ENCODE measurements around the gene APOE.
"Not testable (repeated sequence)": the region's sequence is repeated elsewhere in the genome, so short reads cannot be mapped to it uniquely, and the experiment has no call there.

Gene APOE

DNA sequence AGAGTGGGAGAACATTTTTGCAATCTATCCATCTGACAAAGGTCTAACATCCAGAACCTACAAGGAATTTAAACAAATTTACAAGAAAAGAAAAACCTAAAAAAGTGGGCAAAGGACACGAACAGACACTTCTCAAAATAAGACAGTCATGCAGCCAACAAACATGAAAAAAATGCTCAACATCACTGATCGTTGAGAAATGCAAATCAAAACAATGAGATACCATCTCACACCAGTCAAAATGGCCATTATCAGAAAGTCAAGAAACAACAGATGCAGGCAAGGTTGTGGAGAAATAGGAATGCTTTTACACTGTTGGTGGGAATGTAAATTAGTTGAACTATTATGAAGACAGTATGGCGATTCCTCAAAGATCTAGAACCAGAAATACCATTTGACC lies 44.0 kb upstream of the APOE start:
- ATAC-seq, result not testable (repeated sequence)
- TF ChIP-seq TCF4 (CRISPR knock-in tag; IDR thresholded peaks at IDR 0.05; ENCODE audit: borderline replicate concordance), result 0 out of 2 replicates have a peak, but pooled peaks have one; percentile 48

DNA sequence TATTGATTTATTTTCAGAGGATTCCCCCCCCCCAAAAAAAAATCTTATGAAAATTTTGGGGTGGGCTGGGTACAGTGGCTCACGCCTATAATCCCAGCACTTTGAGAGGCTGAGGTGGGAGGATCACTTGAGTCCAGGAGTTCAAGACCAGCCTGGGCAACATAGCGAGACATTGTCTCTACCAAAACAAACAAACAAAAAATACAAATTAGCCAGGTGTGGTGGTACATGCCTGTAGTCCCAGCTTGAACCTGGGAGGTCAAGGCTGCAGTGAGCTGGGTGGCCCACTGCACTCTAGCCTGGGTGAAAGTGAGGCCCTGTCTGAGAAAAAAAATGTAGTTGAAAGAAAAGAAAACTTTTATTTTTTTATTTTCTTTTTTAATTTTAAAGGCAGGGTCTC lies 41.6 kb upstream of the APOE start:
- TF ChIP-seq ZFP3 (CRISPR knock-in tag; IDR thresholded peaks at IDR 0.05) (no peak), TOX (CRISPR knock-in tag; IDR thresholded peaks at IDR 0.05; ENCODE audit: borderline replicate concordance) (no peak), BACH2 (CRISPR knock-in tag; IDR thresholded peaks at IDR 0.05; ENCODE audit: borderline replicate concordance) (no peak), RARB (CRISPR knock-in tag; IDR thresholded peaks at IDR 0.05) (no peak), TCF4 (CRISPR knock-in tag; IDR thresholded peaks at IDR 0.05; ENCODE audit: borderline replicate concordance) (no peak), ZNF70 (CRISPR knock-in tag; IDR thresholded peaks at IDR 0.05) (no peak), ZNF565 (CRISPR knock-in tag; conservative IDR thresholded peaks at IDR 0.05; ENCODE audit: low read depth) (no peak), OSR1 (CRISPR knock-in tag; IDR thresholded peaks at IDR 0.05) (no peak), PPARA (CRISPR knock-in tag; IDR thresholded peaks at IDR 0.05; ENCODE audit: borderline replicate concordance) (no peak), ZC3H10 (CRISPR knock-in tag; IDR thresholded peaks at IDR 0.05) (no peak), ZFP30 (CRISPR knock-in tag; IDR thresholded peaks at IDR 0.05) (no peak), ARNTL (CRISPR knock-in tag; IDR thresholded peaks at IDR 0.05; ENCODE audit: borderline replicate concordance, low read depth) (no peak)
- TF ChIP-seq, protein P1, sequence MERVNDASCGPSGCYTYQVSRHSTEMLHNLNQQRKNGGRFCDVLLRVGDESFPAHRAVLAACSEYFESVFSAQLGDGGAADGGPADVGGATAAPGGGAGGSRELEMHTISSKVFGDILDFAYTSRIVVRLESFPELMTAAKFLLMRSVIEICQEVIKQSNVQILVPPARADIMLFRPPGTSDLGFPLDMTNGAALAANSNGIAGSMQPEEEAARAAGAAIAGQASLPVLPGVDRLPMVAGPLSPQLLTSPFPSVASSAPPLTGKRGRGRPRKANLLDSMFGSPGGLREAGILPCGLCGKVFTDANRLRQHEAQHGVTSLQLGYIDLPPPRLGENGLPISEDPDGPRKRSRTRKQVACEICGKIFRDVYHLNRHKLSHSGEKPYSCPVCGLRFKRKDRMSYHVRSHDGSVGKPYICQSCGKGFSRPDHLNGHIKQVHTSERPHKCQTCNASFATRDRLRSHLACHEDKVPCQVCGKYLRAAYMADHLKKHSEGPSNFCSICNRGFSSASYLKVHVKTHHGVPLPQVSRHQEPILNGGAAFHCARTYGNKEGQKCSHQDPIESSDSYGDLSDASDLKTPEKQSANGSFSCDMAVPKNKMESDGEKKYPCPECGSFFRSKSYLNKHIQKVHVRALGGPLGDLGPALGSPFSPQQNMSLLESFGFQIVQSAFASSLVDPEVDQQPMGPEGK (CRISPR knock-in tag; IDR thresholded peaks at IDR 0.05; ENCODE audit: borderline replicate concordance), result no peak
- TF ChIP-seq, protein P2, sequence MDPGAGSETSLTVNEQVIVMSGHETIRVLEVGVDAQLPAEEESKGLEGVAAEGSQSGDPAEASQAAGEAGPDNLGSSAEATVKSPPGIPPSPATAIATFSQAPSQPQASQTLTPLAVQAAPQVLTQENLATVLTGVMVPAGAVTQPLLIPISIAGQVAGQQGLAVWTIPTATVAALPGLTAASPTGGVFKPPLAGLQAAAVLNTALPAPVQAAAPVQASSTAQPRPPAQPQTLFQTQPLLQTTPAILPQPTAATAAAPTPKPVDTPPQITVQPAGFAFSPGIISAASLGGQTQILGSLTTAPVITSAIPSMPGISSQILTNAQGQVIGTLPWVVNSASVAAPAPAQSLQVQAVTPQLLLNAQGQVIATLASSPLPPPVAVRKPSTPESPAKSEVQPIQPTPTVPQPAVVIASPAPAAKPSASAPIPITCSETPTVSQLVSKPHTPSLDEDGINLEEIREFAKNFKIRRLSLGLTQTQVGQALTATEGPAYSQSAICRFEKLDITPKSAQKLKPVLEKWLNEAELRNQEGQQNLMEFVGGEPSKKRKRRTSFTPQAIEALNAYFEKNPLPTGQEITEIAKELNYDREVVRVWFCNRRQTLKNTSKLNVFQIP (CRISPR knock-in tag; IDR thresholded peaks at IDR 0.05; ENCODE audit: borderline replicate concordance, low read depth), result no peak
- TF ChIP-seq, protein P3, sequence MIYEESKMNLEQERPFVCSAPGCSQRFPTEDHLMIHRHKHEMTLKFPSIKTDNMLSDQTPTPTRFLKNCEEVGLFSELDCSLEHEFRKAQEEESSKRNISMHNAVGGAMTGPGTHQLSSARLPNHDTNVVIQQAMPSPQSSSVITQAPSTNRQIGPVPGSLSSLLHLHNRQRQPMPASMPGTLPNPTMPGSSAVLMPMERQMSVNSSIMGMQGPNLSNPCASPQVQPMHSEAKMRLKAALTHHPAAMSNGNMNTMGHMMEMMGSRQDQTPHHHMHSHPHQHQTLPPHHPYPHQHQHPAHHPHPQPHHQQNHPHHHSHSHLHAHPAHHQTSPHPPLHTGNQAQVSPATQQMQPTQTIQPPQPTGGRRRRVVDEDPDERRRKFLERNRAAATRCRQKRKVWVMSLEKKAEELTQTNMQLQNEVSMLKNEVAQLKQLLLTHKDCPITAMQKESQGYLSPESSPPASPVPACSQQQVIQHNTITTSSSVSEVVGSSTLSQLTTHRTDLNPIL (CRISPR knock-in tag; IDR thresholded peaks at IDR 0.05; ENCODE audit: low read depth), result no peak

DNA sequence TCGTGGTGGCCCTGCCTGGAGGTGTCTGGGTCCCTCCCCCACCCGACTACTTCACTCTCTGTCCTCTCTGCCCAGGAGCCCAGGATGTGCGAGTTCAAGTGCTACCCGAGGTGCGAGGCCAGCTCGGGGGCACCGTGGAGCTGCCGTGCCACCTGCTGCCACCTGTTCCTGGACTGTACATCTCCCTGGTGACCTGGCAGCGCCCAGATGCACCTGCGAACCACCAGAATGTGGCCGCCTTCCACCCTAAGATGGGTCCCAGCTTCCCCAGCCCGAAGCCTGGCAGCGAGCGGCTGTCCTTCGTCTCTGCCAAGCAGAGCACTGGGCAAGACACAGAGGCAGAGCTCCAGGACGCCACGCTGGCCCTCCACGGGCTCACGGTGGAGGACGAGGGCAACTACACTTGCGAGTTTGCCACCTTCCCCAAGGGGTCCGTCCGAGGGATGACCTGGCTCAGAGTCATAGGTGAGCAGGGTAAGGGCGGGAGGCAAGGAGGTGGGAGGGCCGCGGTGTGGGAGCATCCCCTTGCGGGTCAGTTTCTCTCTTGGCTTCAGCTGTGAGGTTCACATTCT lies 40.3 kb upstream of the APOE start:
- no peak for ATAC-seq
- TF ChIP-seq ZFP30 (CRISPR knock-in tag; IDR thresholded peaks at IDR 0.05), result no peak
- TF ChIP-seq ZNF70 (CRISPR knock-in tag; IDR thresholded peaks at IDR 0.05), result no peak
- TF ChIP-seq, protein P4, sequence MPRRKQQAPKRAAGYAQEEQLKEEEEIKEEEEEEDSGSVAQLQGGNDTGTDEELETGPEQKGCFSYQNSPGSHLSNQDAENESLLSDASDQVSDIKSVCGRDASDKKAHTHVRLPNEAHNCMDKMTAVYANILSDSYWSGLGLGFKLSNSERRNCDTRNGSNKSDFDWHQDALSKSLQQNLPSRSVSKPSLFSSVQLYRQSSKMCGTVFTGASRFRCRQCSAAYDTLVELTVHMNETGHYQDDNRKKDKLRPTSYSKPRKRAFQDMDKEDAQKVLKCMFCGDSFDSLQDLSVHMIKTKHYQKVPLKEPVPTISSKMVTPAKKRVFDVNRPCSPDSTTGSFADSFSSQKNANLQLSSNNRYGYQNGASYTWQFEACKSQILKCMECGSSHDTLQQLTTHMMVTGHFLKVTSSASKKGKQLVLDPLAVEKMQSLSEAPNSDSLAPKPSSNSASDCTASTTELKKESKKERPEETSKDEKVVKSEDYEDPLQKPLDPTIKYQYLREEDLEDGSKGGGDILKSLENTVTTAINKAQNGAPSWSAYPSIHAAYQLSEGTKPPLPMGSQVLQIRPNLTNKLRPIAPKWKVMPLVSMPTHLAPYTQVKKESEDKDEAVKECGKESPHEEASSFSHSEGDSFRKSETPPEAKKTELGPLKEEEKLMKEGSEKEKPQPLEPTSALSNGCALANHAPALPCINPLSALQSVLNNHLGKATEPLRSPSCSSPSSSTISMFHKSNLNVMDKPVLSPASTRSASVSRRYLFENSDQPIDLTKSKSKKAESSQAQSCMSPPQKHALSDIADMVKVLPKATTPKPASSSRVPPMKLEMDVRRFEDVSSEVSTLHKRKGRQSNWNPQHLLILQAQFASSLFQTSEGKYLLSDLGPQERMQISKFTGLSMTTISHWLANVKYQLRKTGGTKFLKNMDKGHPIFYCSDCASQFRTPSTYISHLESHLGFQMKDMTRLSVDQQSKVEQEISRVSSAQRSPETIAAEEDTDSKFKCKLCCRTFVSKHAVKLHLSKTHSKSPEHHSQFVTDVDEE (CRISPR knock-in tag; IDR thresholded peaks at IDR 0.05), result no peak
- TF ChIP-seq, protein P3 (CRISPR knock-in tag; IDR thresholded peaks at IDR 0.05; ENCODE audit: low read depth), result no peak
- TF ChIP-seq CSDC2 (CRISPR knock-in tag; IDR thresholded peaks at IDR 0.05), result no peak
- TF ChIP-seq, protein P2 (CRISPR knock-in tag; IDR thresholded peaks at IDR 0.05; ENCODE audit: borderline replicate concordance, low read depth), result no peak
- TF ChIP-seq ZC3H10 (CRISPR knock-in tag; IDR thresholded peaks at IDR 0.05), result no peak
- TF ChIP-seq RARB (CRISPR knock-in tag; IDR thresholded peaks at IDR 0.05), result no peak

More for the DNA sequence above, 41.6 kb upstream of the APOE start:
- no peak for ATAC-seq
